ENCODE results near the gene CELA2B. TPM values are rescaled to one million over a fixed set of nuclear protein-coding genes. Genes with fewer than 3 reads are reported as not detected.
"Not testable (repeated sequence)": the region's sequence is repeated elsewhere in the genome, so short reads cannot be mapped to it uniquely, and the experiment has no call there.

CELA2B gene
- total RNA-seq, 2 experiments from 2014 or later, result not detected

- CTCF ChIA-PET, result not testable (repeated sequence)
Observed at GRCh38 chr1:15463064-15463800, 12.7 kb upstream of the CELA2B start.

GRCh38 chr1:15463926-15464322, 12.0 kb upstream of the CELA2B start:
- POLR2A ChIA-PET, CTCF ChIA-PET: not testable (repeated sequence)

More at GRCh38 chr1:15463064-15463800, 12.7 kb upstream of the CELA2B start:
- POLR2A ChIA-PET, result not testable (repeated sequence)

GRCh38 chr1:15465674-15466073, 10.2 kb upstream of the CELA2B start:
- ChIA-PET CTCF (no interaction called here), POLR2A (no interaction called here)

GRCh38 chr1:15466955-15467625, 8.8 kb upstream of the CELA2B start:
- CTCF ChIA-PET, POLR2A ChIA-PET: not testable (repeated sequence)

- ChIA-PET POLR2A (no interaction called here), CTCF (interaction anchor here (0.5 kb wide), 1 partner anchor 227 kb away, joined by 3 read pairs; no protein-coding TSS in a partner anchor)
Observed at GRCh38 chr1:15468145-15468544, 7.8 kb upstream of the CELA2B start.

GRCh38 chr1:15469361-15469760, 6.5 kb upstream of the CELA2B start:
- ChIA-PET POLR2A (no interaction called here), CTCF (interaction anchor here (0.6 kb wide), 1 partner anchor 141 kb away, joined by 3 read pairs; no protein-coding TSS in a partner anchor)

- POLR2A ChIA-PET, CTCF ChIA-PET: not testable (repeated sequence)
Observed at GRCh38 chr1:15469821-15470448, 6.0 kb upstream of the CELA2B start.

GRCh38 chr1:15471067-15471466, 4.8 kb upstream of the CELA2B start:
- POLR2A ChIA-PET, CTCF ChIA-PET: not testable (repeated sequence)

GRCh38 chr1:15471723-15472122, 4.2 kb upstream of the CELA2B start:
- CTCF ChIA-PET, result interaction anchor here (0.7 kb wide), 1 partner anchor 22 kb away, joined by 3 read pairs; no protein-coding TSS in a partner anchor
- POLR2A ChIA-PET, result not testable (repeated sequence)

GRCh38 chr1:15472587-15472986, 3.3 kb upstream of the CELA2B start:
- ChIA-PET POLR2A (no interaction called here), CTCF (no interaction called here)

GRCh38 chr1:15476927-15477326, 1.0 kb downstream of the CELA2B start:
- ChIA-PET CTCF (no interaction called here), POLR2A (no interaction called here)

- ChIA-PET CTCF (no interaction called here), POLR2A (no interaction called here)
Observed at GRCh38 chr1:15477646-15478212, 1.8 kb downstream of the CELA2B start.

GRCh38 chr1:15479654-15480347, 3.9 kb downstream of the CELA2B start:
- CTCF ChIA-PET, result no interaction called here

GRCh38 chr1:15482455-15482854, 6.6 kb downstream of the CELA2B start:
- CTCF ChIA-PET, POLR2A ChIA-PET: not testable (repeated sequence)

More at GRCh38 chr1:15479654-15480347, 3.9 kb downstream of the CELA2B start:
- POLR2A ChIA-PET, result no interaction called here

GRCh38 chr1:15482983-15483543, 7.2 kb downstream of the CELA2B start:
- CTCF ChIA-PET, POLR2A ChIA-PET: not testable (repeated sequence)

GRCh38 chr1:15483971-15484370, 8.1 kb downstream of the CELA2B start:
- POLR2A ChIA-PET, result no interaction called here
- CTCF ChIA-PET, result no interaction called here

GRCh38 chr1:15484443-15484842, 8.5 kb downstream of the CELA2B start:
- POLR2A ChIA-PET, CTCF ChIA-PET: not testable (repeated sequence)

- ChIA-PET POLR2A (no interaction called here), CTCF (no interaction called here)
Observed at GRCh38 chr1:15485636-15486035, 9.7 kb downstream of the CELA2B start.

- CTCF ChIA-PET, POLR2A ChIA-PET: not testable (repeated sequence)
Observed at GRCh38 chr1:15486844-15487610, 11.1 kb downstream of the CELA2B start.

All from activated CD8-positive, alpha-beta memory T cell treated with anti-CD3 and anti-CD28 coated beads for 36 hours (primary cell).